BE2C (cell line): ENCODE results near the gene GUK1.

ENCODE experiments used
- DNase-seq: peaks from one replicate; pipeline ENCODE4 v3.0.0-alpha.2; 2020
- H3K27me3 ChIP-seq: fragments of 250-450 bp; sonication (Bioruptor Pico); 2 replicates; pipeline ENCODE4 v1.5.1; 2020; ENCODE audit warnings: mild to moderate bottlenecking
- H3K36me3 ChIP-seq: fragments of 250-450 bp; sonication (Bioruptor Pico); 2 replicates; pipeline ENCODE4 v1.5.1; 2020; ENCODE audit warnings: mild to moderate bottlenecking
- H3K4me1 ChIP-seq: fragments of 250-450 bp; sonication (Bioruptor Pico); 2 replicates; pipeline ENCODE4 v1.5.1; 2020
- H3K4me3 ChIP-seq: 2 replicates; pipeline ENCODE4 v1.5.1; 2011; ENCODE audit warnings: low read depth, low read length
- H3K9me3 ChIP-seq: fragments of 250-450 bp; sonication (Bioruptor Pico); 2 replicates; pipeline ENCODE4 v1.5.1; 2020
- CTCF ChIP-seq: IDR thresholded peaks from 2 replicates; pipeline ENCODE4 v1.5.1; 2012; ENCODE audit warnings: mild to moderate bottlenecking, low read depth, low read length

The GUK1 gene

GRCh38 chr1:228120351-228120750, 19.7 kb upstream of the GUK1 start:
- no peak for DNase-seq
- no peak for TF ChIP-seq CTCF
- Histone ChIP-seq H3K9me3 (no peaks in the 10 kb centered on the region), H3K4me3 (no peak overlapping the region), H3K36me3 (no peaks in the 10 kb centered on the region), H3K27me3 (no peaks in the 10 kb centered on the region), H3K4me1 (no peaks in the 10 kb centered on the region)

GRCh38 chr1:228120857-228121489, 19.1 kb upstream of the GUK1 start:
- no peaks in the 10 kb centered on the region for H3K4me1 ChIP-seq
- H3K36me3 ChIP-seq = no peaks in the 10 kb centered on the region
- TF ChIP-seq CTCF = no peak
- no peaks in the 10 kb centered on the region for H3K9me3 ChIP-seq
- no peaks in the 10 kb centered on the region for H3K27me3 ChIP-seq
- DNase-seq = no peak
- no peak overlapping the region for H3K4me3 ChIP-seq

- Histone ChIP-seq H3K36me3 (no peaks in the 10 kb centered on the region), H3K9me3 (no peaks in the 10 kb centered on the region), H3K4me3 (no peak overlapping the region), H3K4me1 (no peaks in the 10 kb centered on the region), H3K27me3 (no peaks in the 10 kb centered on the region)
- TF ChIP-seq CTCF = no peak
- DNase-seq = no peak
Measured at GRCh38 chr1:228122921-228123441, 17.1 kb upstream of the GUK1 start.

GRCh38 chr1:228123505-228123904, 16.6 kb upstream of the GUK1 start:
- no peak for TF ChIP-seq CTCF
- H3K27me3 ChIP-seq = no peaks in the 10 kb centered on the region
- no peaks in the 10 kb centered on the region for H3K36me3 ChIP-seq
- H3K9me3 ChIP-seq = no peaks in the 10 kb centered on the region
- H3K4me3 ChIP-seq = no peak overlapping the region
- DNase-seq = no peak
- no peaks in the 10 kb centered on the region for H3K4me1 ChIP-seq

- no peak for DNase-seq
- Histone ChIP-seq H3K4me3 (no peak overlapping the region), H3K36me3 (no peaks in the 10 kb centered on the region), H3K9me3 (no peaks in the 10 kb centered on the region), H3K27me3 (no peaks in the 10 kb centered on the region), H3K4me1 (no peaks in the 10 kb centered on the region)
- no peak for TF ChIP-seq CTCF
Measured at GRCh38 chr1:228125185-228125584, 14.9 kb upstream of the GUK1 start.

- Histone ChIP-seq H3K9me3 (no peaks in the 10 kb centered on the region), H3K4me1 (no peaks in the 10 kb centered on the region), H3K36me3 (no peaks in the 10 kb centered on the region), H3K27me3 (peaks cover 39% of the 10 kb centered on the region), H3K4me3 (no peak overlapping the region)
- DNase-seq = no peak
- TF ChIP-seq CTCF = no peak
Measured at GRCh38 chr1:228131766-228132165, 8.3 kb upstream of the GUK1 start.
